Transverse colon (tissue), 4 donors: ENCODE data around the gene SSH2. TPM values are rescaled to one million over a fixed set of nuclear protein-coding genes. Genes with fewer than 3 reads are reported as not detected.
A peak's percentile ranks its signal among the peaks of the same experiment; 100 is the strongest.

Source experiments
- DNase-seq: peaks from one replicate; pipeline ENCODE4 v3.0.0-alpha.2; 2019
- H3K27ac ChIP-seq, 4 donors: fragments of 200-600 bp; sonication (generic); 2 replicates each; pipeline ENCODE4 v1.5.1; 2016 to 2018; ENCODE audit warnings: inconsistent platforms in 4 of 4
- H3K27me3 ChIP-seq: fragments of 200-600 bp; sonication (generic); 2 replicates; pipeline ENCODE4 v1.5.1; 2017; ENCODE audit warnings: inconsistent platforms
- H3K36me3 ChIP-seq, 4 donors: fragments of 200-600 bp; sonication (generic); 2 replicates each; pipeline ENCODE4 v1.5.1; 2017 to 2019; ENCODE audit warnings: inconsistent platforms in 4 of 4
- H3K4me1 ChIP-seq, 4 donors: fragments of 200-600 bp; sonication (generic); 2 replicates each; pipeline ENCODE4 v1.5.1; 2017 to 2020; ENCODE audit warnings: inconsistent platforms in 4 of 4
- H3K4me3 ChIP-seq, 4 donors: fragments of 200-600 bp; sonication (generic); 1 replicate in 1 of 4; 2 replicates in 3 of 4; pipeline versions ENCODE4 v1.5.1 to v1.6.1; 2017 to 2019; ENCODE audit warnings: inconsistent platforms in 4 of 4
- H3K9me3 ChIP-seq, 2 donors: fragments of 200-600 bp; sonication (generic); 2 replicates each; pipeline ENCODE4 v1.5.1; 2017 to 2019; ENCODE audit warnings: inconsistent platforms in 2 of 2
- EP300 ChIP-seq: sonication (generic); formaldehyde crosslinking; IDR thresholded peaks from one replicate; pipeline ENCODE4 v1.6.1; 2017; ENCODE audit warnings: antibody characterized with exemption, low read depth
- POLR2A ChIP-seq: fragments of 450-650 bp; IDR thresholded peaks from one replicate; pipeline ENCODE4 v1.6.1; 2016; ENCODE audit warnings: antibody characterized with exemption, mild to moderate bottlenecking, moderate library complexity
- POLR2AphosphoS5 ChIP-seq, 3 donors: sonication (generic); formaldehyde crosslinking; IDR thresholded peaks; one replicate each; pipeline ENCODE4 v1.6.1; 2016; ENCODE audit warnings: antibody characterized with exemption in 3 of 3
- WGBS, 2 donors: methylation state at CpG; one replicate each; pipeline ENCODE4 v1.1.5; 2018; ENCODE audit warnings: low coverage in 1 of 2; 5-methylcytosine and 5-hydroxymethylcytosine counted together
- in situ Hi-C, 4 donors: fragments of 200-750 bp; cut with MboI; loops; one replicate each; pipeline versions ENCODE4 v1.15.0 to v1.15.1; 2017; ENCODE audit warnings: low sequenced_read_pairs in 3 of 4, low pct_ligation_motif_present in 1 of 4, low pct_unique_long_range_greater_than_20kb in 1 of 4
- intact Hi-C: fragments of 100-400 bp; cut with DNase I; formaldehyde crosslinking; loops from one replicate; pipeline ENCODE4 v1.15.1; 2023; ENCODE audit warnings: low total_unique reads
- total RNA-seq, 4 donors: library from RNA; depleted of rRNA; stranded (reverse); fragments of >200 nt; gene quantifications; one replicate each; pipeline ENCODE4 v1.1.0, GENCODE V29; 2016
- TF ChIP-seq, protein P1 (sequence below), 5 experiments: fragments of 200-600 bp in 3 of 5; fragments of 450-650 bp in 2 of 5; sonication (generic) in 3 of 5; IDR thresholded peaks; 1 replicate in 2 of 5; 2 replicates in 3 of 5; pipeline ENCODE4 v1.5.1; 2016 to 2017; ENCODE audit warnings: antibody characterized with exemption in 5 of 5, inconsistent platforms in 3 of 5, mild to moderate bottlenecking in 2 of 5, moderate library complexity in 1 of 5

Gene SSH2
- total RNA-seq, 4 donors from 2014 or later = 15.3 to 99.9 (median 46.0) TPM

DNA sequence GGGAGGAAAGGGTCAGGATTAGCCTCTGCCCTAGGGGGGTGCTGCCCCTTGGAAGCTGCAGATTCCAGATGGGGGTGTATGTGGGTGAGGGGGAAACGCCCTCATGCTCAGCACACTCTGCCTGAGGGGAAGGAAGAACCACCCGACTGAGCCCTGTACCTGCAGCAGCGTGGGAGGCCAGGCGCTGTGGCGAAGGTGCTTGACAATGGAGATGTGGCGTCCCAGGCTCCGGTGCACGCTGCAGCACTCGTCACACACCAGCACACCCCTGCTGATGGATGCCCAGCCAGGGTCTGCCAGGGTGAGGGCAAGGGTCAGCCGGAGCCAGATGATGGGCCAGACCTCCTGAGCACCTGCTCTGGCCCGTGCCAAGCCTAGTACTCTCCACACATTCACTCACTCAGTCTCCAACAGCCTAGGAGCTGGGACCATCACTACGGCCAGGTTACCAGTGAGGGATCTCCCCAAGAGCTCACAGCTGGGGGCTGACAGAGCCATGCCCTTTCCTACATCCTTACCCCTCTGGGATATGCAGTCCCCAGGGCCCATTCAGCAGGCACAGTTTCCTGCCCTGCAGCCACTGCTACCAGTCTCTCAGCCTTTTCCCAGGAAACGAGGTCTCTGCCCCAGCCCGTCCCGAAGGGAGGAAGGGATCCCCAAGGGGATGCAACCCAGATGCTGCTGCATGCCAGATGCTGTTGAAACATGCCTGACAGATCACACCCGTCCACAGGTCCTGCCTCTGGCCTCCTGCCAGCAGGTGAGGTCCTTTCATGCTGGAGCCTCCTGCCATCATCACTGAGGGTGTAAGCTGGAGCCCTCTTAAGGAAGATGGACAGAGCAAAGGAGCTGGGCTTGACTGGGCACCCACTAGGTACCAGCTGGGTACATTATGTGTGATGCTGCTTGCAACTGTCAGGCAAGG, 346.4 kb downstream of the SSH2 start:
- no peak overlapping the region for H3K4me3 ChIP-seq
- TF ChIP-seq EP300 (no peak), POLR2A (no peak), POLR2AphosphoS5 (IDR thresholded peaks at IDR 0.05) (no peak)
- TF ChIP-seq, protein P1, sequence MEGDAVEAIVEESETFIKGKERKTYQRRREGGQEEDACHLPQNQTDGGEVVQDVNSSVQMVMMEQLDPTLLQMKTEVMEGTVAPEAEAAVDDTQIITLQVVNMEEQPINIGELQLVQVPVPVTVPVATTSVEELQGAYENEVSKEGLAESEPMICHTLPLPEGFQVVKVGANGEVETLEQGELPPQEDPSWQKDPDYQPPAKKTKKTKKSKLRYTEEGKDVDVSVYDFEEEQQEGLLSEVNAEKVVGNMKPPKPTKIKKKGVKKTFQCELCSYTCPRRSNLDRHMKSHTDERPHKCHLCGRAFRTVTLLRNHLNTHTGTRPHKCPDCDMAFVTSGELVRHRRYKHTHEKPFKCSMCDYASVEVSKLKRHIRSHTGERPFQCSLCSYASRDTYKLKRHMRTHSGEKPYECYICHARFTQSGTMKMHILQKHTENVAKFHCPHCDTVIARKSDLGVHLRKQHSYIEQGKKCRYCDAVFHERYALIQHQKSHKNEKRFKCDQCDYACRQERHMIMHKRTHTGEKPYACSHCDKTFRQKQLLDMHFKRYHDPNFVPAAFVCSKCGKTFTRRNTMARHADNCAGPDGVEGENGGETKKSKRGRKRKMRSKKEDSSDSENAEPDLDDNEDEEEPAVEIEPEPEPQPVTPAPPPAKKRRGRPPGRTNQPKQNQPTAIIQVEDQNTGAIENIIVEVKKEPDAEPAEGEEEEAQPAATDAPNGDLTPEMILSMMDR (IDR thresholded peaks at IDR 0.05) = no peak
- no peaks in the 10 kb centered on the region for H3K9me3 ChIP-seq
- H3K4me1 ChIP-seq = peaks cover 9 to 23% (median 17%) of the 10 kb centered on the region in 4 donors
- H3K27me3 ChIP-seq = no peaks in the 10 kb centered on the region
- in situ Hi-C loops (no loop called here), intact Hi-C loops (no loop called here)
- DNase-seq = no peak
- H3K36me3 ChIP-seq = no peaks in the 10 kb centered on the region
- 87% methylated on average over 14 of the region's 16 CpGs; no CpG with 5 or more reads in 1 of the 2 donors for WGBS, 2 donors
- peak overlapping the region in 1 of 4 donors; percentile 7 for H3K27ac ChIP-seq

DNA sequence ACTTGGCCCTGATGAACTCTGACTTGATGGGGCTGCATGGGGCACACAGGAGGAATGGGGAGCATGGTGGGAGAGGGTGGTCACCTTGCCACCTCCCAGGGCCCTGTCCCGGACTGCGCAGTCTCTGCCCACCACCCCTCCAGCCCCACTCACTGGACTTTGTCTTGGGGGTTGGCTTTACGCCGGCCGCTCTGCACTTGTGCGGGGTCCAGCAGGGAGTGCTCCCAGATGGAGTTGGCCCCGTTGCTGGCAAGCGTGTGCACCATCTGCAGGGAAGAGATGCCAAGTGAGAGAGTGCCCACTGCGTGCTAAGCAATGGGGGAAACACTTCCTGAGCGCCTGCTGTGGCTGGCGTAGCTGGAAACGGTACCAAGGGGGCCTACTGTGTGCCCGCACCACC, 347.3 kb downstream of the SSH2 start:
- TF ChIP-seq POLR2AphosphoS5 (IDR thresholded peaks at IDR 0.05) (no peak), POLR2A (no peak), EP300 (no peak)
- TF ChIP-seq, protein P1 (IDR thresholded peaks at IDR 0.05) = no peak
- DNase-seq = no peak
- Histone ChIP-seq H3K27ac (no peak overlapping the region), H3K36me3 (no peaks in the 10 kb centered on the region), H3K9me3 (no peaks in the 10 kb centered on the region), H3K27me3 (no peaks in the 10 kb centered on the region), H3K4me1 (peaks cover 5 to 15% (median 11%) of the 10 kb centered on the region in 4 donors), H3K4me3 (no peak overlapping the region)
- intact Hi-C loops (no loop called here), in situ Hi-C loops (no loop called here)
- 92% methylated on average over 12 of the region's 13 CpGs; no CpG with 5 or more reads in 1 of the 2 donors for WGBS, 2 donors

GRCh38 chr17:29582254-29582765, 347.7 kb downstream of the SSH2 start:
- intact Hi-C loops = no loop called here
- TF ChIP-seq, protein P1 (IDR thresholded peaks at IDR 0.05) = no peak
- TF ChIP-seq POLR2A (no peak), EP300 (no peak), POLR2AphosphoS5 (IDR thresholded peaks at IDR 0.05) (no peak)
- Histone ChIP-seq H3K4me1 (peaks cover under 1 to 15% (median 6%) of the 10 kb centered on the region in 4 donors), H3K27me3 (no peaks in the 10 kb centered on the region), H3K4me3 (no peak overlapping the region), H3K36me3 (no peaks in the 10 kb centered on the region), H3K9me3 (no peaks in the 10 kb centered on the region), H3K27ac (no peak overlapping the region)
- 81% methylated on average over 9 of the region's 10 CpGs; no CpG with 5 or more reads in 1 of the 2 donors for WGBS, 2 donors
- DNase-seq = no peak
- in situ Hi-C loops = no loop called here

- no peak for DNase-seq
Observed at GRCh38 chr17:29581583-29582253, 348.3 kb downstream of the SSH2 start.

More at GRCh38 chr17:29581583-29582253, 348.3 kb downstream of the SSH2 start:
- TF ChIP-seq POLR2AphosphoS5 (IDR thresholded peaks at IDR 0.05) (no peak), EP300 (no peak), POLR2A (no peak)
- TF ChIP-seq, protein P1 (IDR thresholded peaks at IDR 0.05) = no peak
- Histone ChIP-seq H3K4me1 (peaks cover 0 to 11% (median 5%) of the 10 kb centered on the region in 4 donors), H3K36me3 (no peaks in the 10 kb centered on the region), H3K9me3 (no peaks in the 10 kb centered on the region), H3K4me3 (no peak overlapping the region), H3K27me3 (no peaks in the 10 kb centered on the region), H3K27ac (no peak overlapping the region)
- 86% methylated on average over 13 of the region's 20 CpGs; no CpG with 5 or more reads in 1 of the 2 donors for WGBS, 2 donors
- in situ Hi-C loops (no loop called here), intact Hi-C loops (no loop called here)
